SU-DHL-6 (cell line): Measurements from ENCODE around the gene RFTN1.

Experiments
- CTCF ChIP-seq: fragments of 200-600 bp; sonication (generic); IDR thresholded peaks from one replicate; pipeline ENCODE4 v1.5.1; 2017; ENCODE audit warnings: antibody characterized with exemption, mild to moderate bottlenecking, low read length, moderate library complexity; ENCODE audit not compliant: insufficient read depth, poor library complexity, severe bottlenecking
- EZH2phosphoT487 ChIP-seq: fragments of 200-600 bp; sonication (generic), shearing (Covaris generic); conservative IDR thresholded peaks from 2 replicates; pipeline ENCODE4 v1.6.1; 2018; ENCODE audit warnings: mild to moderate bottlenecking, antibody characterized with exemption, low read length, moderate library complexity, mixed read lengths

- TF ChIP-seq CTCF (peak; percentile 10), EZH2phosphoT487 (no peak)
These were observed 15.8 kb upstream of the RFTN1 start for GRCh38 chr3:16529264-16529663.
